B cell (primary cell): ENCODE data around the gene LEMD1. TPM values are rescaled to one million over a fixed set of nuclear protein-coding genes. Genes with fewer than 3 reads are reported as not detected.

Source experiments
- ATAC-seq: fragments of 200-7000 bp; cut with Tn5 transposase; one replicate; pipeline ENCODE4 v1.10.0; 2021; ENCODE audit warnings: low read depth, mild to moderate bottlenecking, moderate number of reproducible peaks, moderate library complexity
- CTCF ChIA-PET: fragments of 350-600 bp; sonication (Branson Sonifier 250); formaldehyde crosslinking; loops from one replicate; lab custom pipeline; 2021; ENCODE audit warnings: antibody characterized with exemption, inconsistent platforms; lab: Charles Lee
- POLR2A ChIA-PET: fragments of 350-600 bp; sonication (Branson Sonifier 250); formaldehyde crosslinking; loops from one replicate; lab custom pipeline; 2021; ENCODE audit warnings: antibody characterized with exemption; lab: Charles Lee
- DNase-seq: peaks from one replicate; pipeline ENCODE4 v3.0.0; 2013
- H2AFZ ChIP-seq: 2 replicates; pipeline ENCODE4 v1.6.1; 2012; ENCODE audit warnings: mild to moderate bottlenecking, low read depth, low read length; ENCODE audit not compliant: insufficient read depth, poor library complexity, severe bottlenecking
- H3K27ac ChIP-seq, 2 donors: 1 replicate in 1 of 2; 2 replicates in 1 of 2; pipeline ENCODE4 v1.5.1; 2012 to 2013; ENCODE audit warnings: low read length in 2 of 2, mild to moderate bottlenecking in 2 of 2, moderate library complexity in 1 of 2
- H3K27me3 ChIP-seq, 4 experiments: fragments of 200-600 bp in 1 of 4; sonication (generic) in 1 of 4; replicated peaks in 1 of 4; 1 replicate in 2 of 4; 2 replicates in 2 of 4; pipeline versions ENCODE4 v1.6.1 to v1.7.0; 2013 to 2016; ENCODE audit warnings: low read length in 3 of 4, mild to moderate bottlenecking in 2 of 4, mixed read lengths in 1 of 4, moderate library complexity in 1 of 4; ENCODE audit not compliant: insufficient read depth in 4 of 4, control insufficient read depth in 3 of 4; ENCODE audit errors: control extremely low read depth in 1 of 4
- H3K36me3 ChIP-seq, 2 experiments: replicated peaks in 1 of 2; 1 replicate in 1 of 2; 2 replicates in 1 of 2; pipeline versions ENCODE4 v1.6.1 to v1.7.1; 2013; ENCODE audit warnings: low read length in 1 of 2; ENCODE audit not compliant: insufficient read depth in 2 of 2, control insufficient read depth in 1 of 2; ENCODE audit errors: control extremely low read depth in 1 of 2, extremely low read depth in 1 of 2
- H3K4me1 ChIP-seq, 2 donors: fragments of 200-600 bp in 1 of 2; sonication (generic) in 1 of 2; 1 replicate in 1 of 2; 2 replicates in 1 of 2; pipeline versions ENCODE4 v1.5.1 to v1.6.1; 2013 to 2017; ENCODE audit warnings: low read length in 2 of 2; ENCODE audit not compliant: control insufficient read depth in 2 of 2, insufficient read depth in 2 of 2
- H3K4me2 ChIP-seq: replicated peaks from 2 replicates; pipeline ENCODE3; 2012; ENCODE audit warnings: mild to moderate bottlenecking, low read depth, low read length; ENCODE audit not compliant: poor library complexity, severe bottlenecking
- H3K4me3 ChIP-seq, 5 experiments: fragments of 200-600 bp in 1 of 5; sonication (generic) in 1 of 5; 1 replicate in 3 of 5; 2 replicates in 2 of 5; pipeline versions ENCODE4 v1.5.1 to v1.7.0; 2011 to 2016; ENCODE audit warnings: low read length in 4 of 5, mild to moderate bottlenecking in 4 of 5, low read depth in 2 of 5, control low read depth in 1 of 5, moderate library complexity in 1 of 5; ENCODE audit not compliant: insufficient read depth in 1 of 5; ENCODE audit errors: control extremely low read depth in 1 of 5, extremely low read depth in 1 of 5
- H3K79me2 ChIP-seq: fragments of 200-600 bp; sonication (generic); one replicate; pipeline ENCODE4 v1.6.0; 2016; ENCODE audit warnings: low read length; ENCODE audit not compliant: control insufficient read depth, insufficient read depth
- H3K9ac ChIP-seq: fragments of 200-600 bp; sonication (generic); 2 replicates; pipeline ENCODE4 v1.6.1; 2017; ENCODE audit warnings: mild to moderate bottlenecking, low read length, moderate library complexity
- H3K9me3 ChIP-seq, 3 donors: one replicate each; pipeline versions ENCODE4 v1.6.1 to v1.7.1; 2013; ENCODE audit warnings: low read length in 2 of 3; ENCODE audit not compliant: control insufficient read depth in 2 of 3, insufficient read depth in 1 of 3; ENCODE audit errors: control extremely low read depth in 1 of 3
- H4K20me1 ChIP-seq: 2 replicates; pipeline ENCODE4 v1.6.0; 2012; ENCODE audit warnings: mild to moderate bottlenecking, low read length; ENCODE audit not compliant: insufficient read depth, control insufficient read depth, poor library complexity, severe bottlenecking
- H3K27ac Mint-ChIP-seq: one replicate; pipeline ENCODE4 v1.8.0; 2021; ENCODE audit warnings: mixed read lengths
- H3K27me3 Mint-ChIP-seq: one replicate; pipeline ENCODE4 v1.8.0; 2021; ENCODE audit warnings: mixed read lengths
- H3K4me1 Mint-ChIP-seq: one replicate; pipeline ENCODE4 v1.8.0; 2021; ENCODE audit warnings: mixed read lengths
- H3K4me3 Mint-ChIP-seq: one replicate; pipeline ENCODE4 v1.8.0; 2021; ENCODE audit warnings: mixed read lengths
- H3K9me3 Mint-ChIP-seq: one replicate; pipeline ENCODE4 v1.8.0; 2022; ENCODE audit warnings: mixed read lengths; ENCODE audit not compliant: insufficient read depth
- CTCF ChIP-seq: fragments of 200-600 bp; IDR thresholded peaks from one replicate; pipeline ENCODE4 v1.8.0; 2022; ENCODE audit warnings: antibody characterized with exemption, mild to moderate bottlenecking
- EZH2 ChIP-seq: IDR thresholded peaks from 2 replicates; pipeline ENCODE4 v1.6.1; 2012; ENCODE audit warnings: borderline replicate concordance, low read depth, mild to moderate bottlenecking, moderate library complexity, low read length; ENCODE audit not compliant: insufficient read depth, poor library complexity, severe bottlenecking
- WGBS: methylation state at CpG from one replicate; pipeline ENCODE4 v1.1.5; 2013; ENCODE audit warnings: missing lambda C conversion rate; ENCODE audit not compliant: insufficient coverage; 5-methylcytosine and 5-hydroxymethylcytosine counted together
- intact Hi-C: fragments of 100-400 bp; cut with micrococcal nuclease; formaldehyde crosslinking; loops from one replicate; pipeline ENCODE4 v1.10.0; 2022
- polyA plus RNA-seq: library from polyadenylated mRNA; depleted of rRNA; stranded (reverse); fragments of >200 nt; gene quantifications from 2 replicates; pipeline ENCODE4 v1.2.3, GENCODE V29; 2012
- total RNA-seq, 2 donors: library from RNA; stranded (reverse); fragments of 120-200 nt in 1 of 2; gene quantifications; 1 replicate in 1 of 2; 2 replicates in 1 of 2; pipeline versions ENCODE4 v1.2.3 to v1.2.4, GENCODE V29; 2013 to 2022

Gene LEMD1
- total and polyA plus RNA-seq, 2 donors (not counting 1 experiment from before 2014, with no cell fraction given): 0.57 TPM; not detected in 1

- Histone ChIP-seq H3K4me2 (peak overlapping the region; percentile 95), H3K36me3 (no peaks in the 10 kb centered on the region), H3K79me2 (no peaks in the 10 kb centered on the region), H3K27me3 (peaks cover 0 to 20% (median 10%) of the 10 kb centered on the region in 4 experiments), H3K9ac (peak overlapping the region; percentile 56), H3K4me3 (peak overlapping the region in 4 of 5 experiments; percentile 37 to 51 (median 50)), H3K9me3 (peaks cover 0 to 16% (median 0%) of the 10 kb centered on the region in 3 donors), H3K27ac (no peak overlapping the region), H4K20me1 (no peaks in the 10 kb centered on the region), H2AFZ (peak overlapping the region; percentile 64), H3K4me1 (peaks cover 34 to 42% of the 10 kb centered on the region in 2 donors)
- ChIA-PET POLR2A (no interaction called here), CTCF (interaction anchor here (0.6 to 2.3 kb wide), 9 partner anchors 9 to 179 kb away, joined by 3 to 15 read pairs (median 3); no protein-coding TSS in a partner anchor)
- TF ChIP-seq EZH2 (no peak), CTCF (no peak)
- 10% methylated on average over 51 of the region's 59 CpGs for WGBS
- DNase-seq (peak; percentile 69), ATAC-seq (peak; percentile 61)
- H3K27ac Mint-ChIP-seq: peak overlapping the region; percentile 32
- intact Hi-C loops: no loop called here
- H3K27me3 Mint-ChIP-seq: peaks cover 8% of the 10 kb centered on the region
- H3K4me1 Mint-ChIP-seq: peaks cover 48% of the 10 kb centered on the region
- peak overlapping the region; percentile 84 for H3K4me3 Mint-ChIP-seq
- H3K9me3 Mint-ChIP-seq: no peaks in the 10 kb centered on the region
Measured at GRCh38 chr1:205344066-205344928, 77.6 kb downstream of the LEMD1 start.
